Fibroblast of lung (primary cell): ENCODE results near the gene SLC25A30. TPM values are rescaled to one million over a fixed set of nuclear protein-coding genes. Genes with fewer than 3 reads are reported as not detected.

Experiments used
- DNase-seq, 2 donors: peaks; one replicate each; pipeline versions ENCODE4 v3.0.0 to v3.0.0-alpha.2; 2010; ENCODE audit warnings: low read depth in 2 of 2
- H2AFZ ChIP-seq: 2 replicates; pipeline ENCODE4 v1.5.1; 2012; ENCODE audit warnings: low read length, control low read depth, inconsistent platforms
- H3K27ac ChIP-seq: 2 replicates; pipeline ENCODE4 v1.5.1; 2011; ENCODE audit warnings: low read length, control low read depth; ENCODE audit not compliant: insufficient read depth
- H3K27me3 ChIP-seq: 2 replicates; pipeline ENCODE4 v1.5.1; 2011; ENCODE audit warnings: mild to moderate bottlenecking, low read length; ENCODE audit not compliant: control insufficient read depth, insufficient read depth
- H3K36me3 ChIP-seq: 2 replicates; pipeline ENCODE4 v1.5.1; 2011; ENCODE audit warnings: low read length; ENCODE audit not compliant: control insufficient read depth, insufficient read depth
- H3K4me1 ChIP-seq: 2 replicates; pipeline ENCODE4 v1.5.1; 2011; ENCODE audit warnings: low read length; ENCODE audit not compliant: control insufficient read depth, insufficient read depth; ENCODE audit errors: extremely low read depth
- H3K4me2 ChIP-seq: 2 replicates; pipeline ENCODE4 v1.5.1; 2011; ENCODE audit warnings: low read length, control low read depth; ENCODE audit not compliant: insufficient read depth; ENCODE audit errors: extremely low read depth
- H3K4me3 ChIP-seq, 4 experiments: fragments of 200-600 bp in 1 of 4; sonication (generic) in 1 of 4; replicated peaks in 1 of 4; 2 replicates each; pipeline ENCODE4 v1.5.1; 2011 to 2016; ENCODE audit warnings: low read length in 4 of 4, low read depth in 3 of 4, mild to moderate bottlenecking in 3 of 4, control low read depth in 2 of 4, inconsistent platforms in 1 of 4, mixed read lengths in 1 of 4; ENCODE audit not compliant: insufficient read depth in 1 of 4; ENCODE audit errors: control extremely low read depth in 1 of 4
- H3K79me2 ChIP-seq: 2 replicates; pipeline ENCODE4 v1.5.1; 2012; ENCODE audit warnings: mild to moderate bottlenecking, low read length, inconsistent platforms; ENCODE audit not compliant: control insufficient read depth, insufficient read depth
- H3K9ac ChIP-seq: 2 replicates; pipeline ENCODE4 v1.5.1; 2011; ENCODE audit warnings: mild to moderate bottlenecking, low read length, control low read depth; ENCODE audit not compliant: insufficient read depth
- H3K9me3 ChIP-seq: 2 replicates; pipeline ENCODE4 v1.5.1; 2012; ENCODE audit warnings: low read depth, low read length; ENCODE audit not compliant: control insufficient read depth, insufficient read depth
- H4K20me1 ChIP-seq: 2 replicates; pipeline ENCODE4 v1.5.1; 2011; ENCODE audit warnings: low read length; ENCODE audit not compliant: control insufficient read depth, insufficient read depth; ENCODE audit errors: extremely low read depth
- EZH2 ChIP-seq: IDR thresholded peaks from 2 replicates; pipeline ENCODE4 v1.5.1; 2012; ENCODE audit warnings: low read length, control low read depth, mild to moderate bottlenecking; ENCODE audit errors: missing control alignments
- polyA plus RNA-seq, 2 donors: library from polyadenylated mRNA; depleted of rRNA in 1 of 2; stranded (reverse) in 1 of 2; unstranded in 1 of 2; fragments of >200 nt; gene quantifications; 2 replicates each; pipeline ENCODE4 v1.2.1, GENCODE V29; 2011 to 2012; ENCODE audit warnings: missing spikeins in 1 of 2
- total RNA-seq: library from RNA; depleted of rRNA; stranded (reverse); fragments of >200 nt; gene quantifications from 2 replicates; pipeline ENCODE4 v1.2.1, GENCODE V29; 2014
- TF ChIP-seq, protein P1 (sequence below), 2 donors: IDR thresholded peaks in 1 of 2; conservative IDR thresholded peaks in 1 of 2; 1 replicate in 1 of 2; 2 replicates in 1 of 2; pipeline ENCODE4 v1.5.1; 2011 to 2012; ENCODE audit warnings: low read length in 2 of 2, control low read depth in 1 of 2, inconsistent platforms in 1 of 2, low read depth in 1 of 2, mild to moderate bottlenecking in 1 of 2

SLC25A30 gene
- total and polyA plus RNA-seq, 2 donors (not counting 1 experiment from before 2014, with no cell fraction given): 14.5 to 27.6 TPM

GRCh38 chr13:45365558-45365885, 52.7 kb downstream of the SLC25A30 start:
- H3K9me3 ChIP-seq: no peaks in the 10 kb centered on the region
- no peak overlapping the region for H3K4me2 ChIP-seq
- no peak overlapping the region for H3K9ac ChIP-seq
- peaks cover 4% of the 10 kb centered on the region for H3K4me1 ChIP-seq
- H2AFZ ChIP-seq: no peak overlapping the region
- no peak overlapping the region for H3K27ac ChIP-seq
- no peak overlapping the region for H3K4me3 ChIP-seq
- H3K79me2 ChIP-seq: no peaks in the 10 kb centered on the region
- no peak for DNase-seq
- no peaks in the 10 kb centered on the region for H3K27me3 ChIP-seq
- peaks cover 1% of the 10 kb centered on the region for H3K36me3 ChIP-seq
- TF ChIP-seq, protein P1, sequence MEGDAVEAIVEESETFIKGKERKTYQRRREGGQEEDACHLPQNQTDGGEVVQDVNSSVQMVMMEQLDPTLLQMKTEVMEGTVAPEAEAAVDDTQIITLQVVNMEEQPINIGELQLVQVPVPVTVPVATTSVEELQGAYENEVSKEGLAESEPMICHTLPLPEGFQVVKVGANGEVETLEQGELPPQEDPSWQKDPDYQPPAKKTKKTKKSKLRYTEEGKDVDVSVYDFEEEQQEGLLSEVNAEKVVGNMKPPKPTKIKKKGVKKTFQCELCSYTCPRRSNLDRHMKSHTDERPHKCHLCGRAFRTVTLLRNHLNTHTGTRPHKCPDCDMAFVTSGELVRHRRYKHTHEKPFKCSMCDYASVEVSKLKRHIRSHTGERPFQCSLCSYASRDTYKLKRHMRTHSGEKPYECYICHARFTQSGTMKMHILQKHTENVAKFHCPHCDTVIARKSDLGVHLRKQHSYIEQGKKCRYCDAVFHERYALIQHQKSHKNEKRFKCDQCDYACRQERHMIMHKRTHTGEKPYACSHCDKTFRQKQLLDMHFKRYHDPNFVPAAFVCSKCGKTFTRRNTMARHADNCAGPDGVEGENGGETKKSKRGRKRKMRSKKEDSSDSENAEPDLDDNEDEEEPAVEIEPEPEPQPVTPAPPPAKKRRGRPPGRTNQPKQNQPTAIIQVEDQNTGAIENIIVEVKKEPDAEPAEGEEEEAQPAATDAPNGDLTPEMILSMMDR (conservative IDR thresholded peaks at IDR 0.05 in 1 of 2, IDR thresholded peaks at IDR 0.05 in 1 of 2; ENCODE audit: low read depth in 1 of 2, low read length in 2 of 2): no peak
- TF ChIP-seq EZH2: no peak
- no peaks in the 10 kb centered on the region for H4K20me1 ChIP-seq

DNA sequence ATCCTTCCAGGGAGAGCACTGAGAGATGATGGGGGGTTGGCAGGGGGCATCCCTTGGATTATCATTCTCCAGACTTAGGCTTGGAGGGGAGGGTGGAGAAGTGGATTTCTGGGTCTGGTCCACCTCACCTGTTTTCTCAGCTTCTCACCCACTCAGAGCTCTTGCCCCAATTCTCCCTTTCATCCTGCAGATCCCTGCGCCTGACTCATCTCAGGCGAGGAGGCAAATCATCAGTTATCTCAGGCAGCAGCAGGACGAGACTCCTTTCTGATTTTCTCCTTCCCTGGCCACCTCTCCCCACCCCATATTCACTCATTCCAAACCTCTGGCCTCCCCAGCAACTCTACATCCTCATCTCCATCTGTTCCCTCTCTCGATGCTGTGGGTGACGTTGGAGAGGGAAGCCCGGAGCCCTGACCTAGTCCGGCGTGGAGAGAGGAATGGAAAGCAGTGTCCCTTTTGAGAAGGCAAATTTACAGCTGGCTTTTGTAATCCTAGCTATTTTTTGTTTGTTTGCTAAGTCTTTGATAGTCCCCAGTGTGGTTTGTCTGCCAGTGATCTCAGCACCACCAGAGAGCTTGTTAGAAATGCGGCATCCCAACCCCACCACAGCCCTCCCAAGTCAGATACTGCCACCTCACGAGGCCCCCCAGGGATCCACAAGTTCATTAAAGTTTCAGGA, 53.2 kb downstream of the SLC25A30 start:
- no peak overlapping the region for H3K4me2 ChIP-seq
- no peaks in the 10 kb centered on the region for H4K20me1 ChIP-seq
- DNase-seq: no peak
- no peaks in the 10 kb centered on the region for H3K79me2 ChIP-seq
- H3K9me3 ChIP-seq: no peaks in the 10 kb centered on the region
- H3K4me1 ChIP-seq: peaks cover 4% of the 10 kb centered on the region
- no peak overlapping the region for H3K27ac ChIP-seq
- peaks cover 1% of the 10 kb centered on the region for H3K36me3 ChIP-seq
- no peak overlapping the region for H2AFZ ChIP-seq
- no peak for TF ChIP-seq EZH2
- no peak overlapping the region for H3K9ac ChIP-seq
- H3K27me3 ChIP-seq: no peaks in the 10 kb centered on the region
- H3K4me3 ChIP-seq: no peak overlapping the region

- H3K9me3 ChIP-seq: no peaks in the 10 kb centered on the region
- no peak overlapping the region for H3K4me2 ChIP-seq
- H3K9ac ChIP-seq: no peak overlapping the region
- no peak overlapping the region for H2AFZ ChIP-seq
- H3K36me3 ChIP-seq: peaks cover 1% of the 10 kb centered on the region
- DNase-seq: no peak
- TF ChIP-seq, protein P1 (conservative IDR thresholded peaks at IDR 0.05 in 1 of 2, IDR thresholded peaks at IDR 0.05 in 1 of 2; ENCODE audit: low read depth in 1 of 2, low read length in 2 of 2): no peak
- TF ChIP-seq EZH2: no peak
- H4K20me1 ChIP-seq: no peaks in the 10 kb centered on the region
- H3K4me1 ChIP-seq: peaks cover 4% of the 10 kb centered on the region
- H3K27me3 ChIP-seq: no peaks in the 10 kb centered on the region
- no peak overlapping the region for H3K27ac ChIP-seq
- H3K79me2 ChIP-seq: no peaks in the 10 kb centered on the region
- no peak overlapping the region for H3K4me3 ChIP-seq
These were observed 55.2 kb downstream of the SLC25A30 start for GRCh38 chr13:45362939-45363338.
